HuH-7 (cell line): ENCODE results near the gene SOCS3.

Source experiments
- DNase-seq: peaks from one replicate; pipeline ENCODE4 v3.0.0; 2011; ENCODE audit warnings: low spot score

Gene SOCS3

DNA sequence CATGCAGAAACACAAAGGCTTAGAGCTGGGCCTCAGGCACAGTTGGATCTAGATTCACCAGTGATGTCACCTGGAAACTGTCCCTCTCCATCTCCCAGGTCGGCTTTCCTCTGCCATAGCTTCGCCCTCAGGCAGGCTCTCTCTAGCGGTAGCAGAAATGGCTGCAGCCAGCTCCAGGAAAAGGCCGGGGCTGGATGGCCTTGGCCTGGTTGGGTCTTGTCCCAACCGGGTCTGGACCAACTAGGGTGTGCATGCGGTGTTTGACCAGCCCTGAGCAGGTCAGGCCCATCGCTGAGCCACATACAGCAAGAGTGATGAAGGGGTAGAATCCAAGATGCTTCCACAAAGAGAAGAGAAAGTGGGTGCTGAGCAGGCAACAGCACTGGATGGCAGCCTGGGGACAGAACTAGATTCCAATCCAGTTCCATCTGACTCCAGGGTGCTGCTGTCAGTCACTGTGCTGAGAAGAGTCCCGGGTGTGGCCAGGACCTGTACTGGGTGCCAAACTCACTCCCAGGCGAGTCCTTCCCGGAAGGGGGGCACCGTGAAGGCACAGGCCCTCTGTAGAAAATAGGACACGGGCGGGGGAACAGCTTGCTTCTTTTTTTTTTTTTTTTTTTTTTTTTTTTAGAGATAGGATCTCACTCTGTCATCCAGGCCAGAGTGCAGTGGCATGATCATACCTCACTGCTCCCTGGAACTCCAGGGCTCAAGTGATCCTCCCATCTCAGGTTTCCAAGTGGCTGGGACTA is 51.8 kb downstream of the SOCS3 start:
- no peak for DNase-seq

DNA sequence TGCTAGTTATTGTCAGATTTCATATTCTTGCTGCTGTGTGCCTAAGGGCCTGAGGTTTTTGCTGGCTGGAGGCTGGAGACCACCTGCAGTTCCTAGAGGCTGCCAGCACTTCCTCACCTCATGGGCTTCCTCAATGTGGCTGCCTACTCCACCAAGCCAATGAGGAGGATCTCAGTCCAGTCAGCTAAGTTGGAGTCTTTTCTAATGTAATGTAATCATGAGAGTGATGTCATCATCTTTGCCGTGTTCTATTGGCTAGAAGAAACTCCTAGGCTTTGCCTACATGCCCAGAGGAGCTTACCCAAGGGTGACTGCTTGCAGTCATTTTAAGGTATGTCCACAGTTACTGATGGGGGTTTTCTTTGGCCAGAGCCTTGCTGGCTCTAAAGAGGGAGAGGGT is 53.0 kb downstream of the SOCS3 start:
- no peak for DNase-seq
